Esophagus squamous epithelium (tissue), 4 donors: ENCODE results near the gene OBI1.

Experiments
- POLR2A ChIP-seq, 4 donors: fragments of 450-650 bp; IDR thresholded peaks; one replicate each; pipeline ENCODE4 v1.6.1; 2017; ENCODE audit warnings: antibody characterized with exemption in 4 of 4, mild to moderate bottlenecking in 4 of 4, moderate library complexity in 3 of 4
- TF ChIP-seq, protein P1 (sequence below), 6 experiments: fragments of 450-650 bp in 4 of 6; fragments of 200-600 bp in 2 of 6; sonication (generic) in 2 of 6; IDR thresholded peaks; one replicate each; pipeline ENCODE4 v1.5.1; 2016 to 2019; ENCODE audit warnings: antibody characterized with exemption in 6 of 6, mild to moderate bottlenecking in 4 of 6, moderate library complexity in 4 of 6

DNA sequence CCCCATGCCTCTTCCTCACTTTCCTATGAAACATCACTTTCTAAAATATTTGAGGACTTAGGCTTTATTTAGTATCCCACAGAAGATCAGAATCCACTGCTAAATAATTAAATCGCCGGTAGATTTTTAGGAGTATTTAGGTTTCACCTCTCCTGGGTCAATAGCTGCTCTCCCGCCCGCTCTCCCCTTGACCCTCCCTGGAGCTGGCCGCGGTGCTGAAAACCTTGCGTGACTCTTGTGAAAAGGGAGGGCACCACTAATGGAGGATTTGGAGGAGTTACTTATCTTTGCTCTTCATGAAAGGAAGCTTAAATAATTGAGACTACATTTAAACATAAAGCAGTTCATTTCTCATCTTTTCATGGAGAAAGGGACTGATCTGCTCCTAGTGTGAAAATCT, 69.7 kb downstream of the OBI1 start:
- TF ChIP-seq, protein P1, sequence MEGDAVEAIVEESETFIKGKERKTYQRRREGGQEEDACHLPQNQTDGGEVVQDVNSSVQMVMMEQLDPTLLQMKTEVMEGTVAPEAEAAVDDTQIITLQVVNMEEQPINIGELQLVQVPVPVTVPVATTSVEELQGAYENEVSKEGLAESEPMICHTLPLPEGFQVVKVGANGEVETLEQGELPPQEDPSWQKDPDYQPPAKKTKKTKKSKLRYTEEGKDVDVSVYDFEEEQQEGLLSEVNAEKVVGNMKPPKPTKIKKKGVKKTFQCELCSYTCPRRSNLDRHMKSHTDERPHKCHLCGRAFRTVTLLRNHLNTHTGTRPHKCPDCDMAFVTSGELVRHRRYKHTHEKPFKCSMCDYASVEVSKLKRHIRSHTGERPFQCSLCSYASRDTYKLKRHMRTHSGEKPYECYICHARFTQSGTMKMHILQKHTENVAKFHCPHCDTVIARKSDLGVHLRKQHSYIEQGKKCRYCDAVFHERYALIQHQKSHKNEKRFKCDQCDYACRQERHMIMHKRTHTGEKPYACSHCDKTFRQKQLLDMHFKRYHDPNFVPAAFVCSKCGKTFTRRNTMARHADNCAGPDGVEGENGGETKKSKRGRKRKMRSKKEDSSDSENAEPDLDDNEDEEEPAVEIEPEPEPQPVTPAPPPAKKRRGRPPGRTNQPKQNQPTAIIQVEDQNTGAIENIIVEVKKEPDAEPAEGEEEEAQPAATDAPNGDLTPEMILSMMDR (IDR thresholded peaks at IDR 0.05) = no peak
- TF ChIP-seq POLR2A (IDR thresholded peaks at IDR 0.05) = no peak
